Myocyte (in vitro differentiated cells): ENCODE data around the gene HDAC4. TPM values are rescaled to one million over a fixed set of nuclear protein-coding genes. Genes with fewer than 3 reads are reported as not detected.

ENCODE experiments used
- DNase-seq: peaks from one replicate; pipeline ENCODE4 v3.0.0-alpha.2; 2012; ENCODE audit warnings: low read depth
- total RNA-seq: library from RNA; depleted of rRNA; stranded (reverse); fragments of >200 nt; gene quantifications from 2 replicates; pipeline ENCODE4 v1.2.3, GENCODE V29; 2014

HDAC4 gene
- total RNA-seq, 1 donor from 2014 or later = 38.5 TPM

DNA sequence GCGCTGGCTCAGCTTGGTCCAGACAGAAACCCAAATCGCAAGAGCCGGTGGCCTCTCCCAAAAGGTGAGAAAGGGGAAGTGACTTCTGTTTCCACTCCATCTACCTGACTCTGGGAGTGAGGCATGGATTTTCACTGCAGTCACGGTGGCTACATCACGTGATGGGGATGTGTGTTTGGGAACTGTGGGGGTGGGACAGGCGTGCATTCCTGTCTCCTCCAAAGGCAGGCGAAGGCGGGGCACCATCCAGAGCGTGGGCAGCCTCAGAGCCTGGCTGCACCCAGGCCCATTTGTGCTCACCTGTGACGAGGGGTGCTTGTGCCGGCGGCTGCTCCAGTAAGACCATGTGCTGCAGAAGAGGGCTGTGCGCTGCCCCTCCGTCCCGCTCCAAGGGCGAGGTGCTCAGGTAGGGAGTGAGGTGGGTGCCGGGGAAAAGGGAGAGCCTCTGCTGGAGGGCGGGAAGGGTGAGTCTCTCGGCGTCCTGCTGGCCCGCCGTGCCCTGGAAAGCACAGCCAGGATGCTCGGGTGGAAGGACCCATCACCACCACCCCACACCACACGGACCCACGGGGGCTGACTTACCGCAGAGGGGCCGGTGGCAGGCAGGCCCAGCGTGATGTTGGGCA, 266.8 kb downstream of the HDAC4 start:
- DNase-seq = no peak

DNA sequence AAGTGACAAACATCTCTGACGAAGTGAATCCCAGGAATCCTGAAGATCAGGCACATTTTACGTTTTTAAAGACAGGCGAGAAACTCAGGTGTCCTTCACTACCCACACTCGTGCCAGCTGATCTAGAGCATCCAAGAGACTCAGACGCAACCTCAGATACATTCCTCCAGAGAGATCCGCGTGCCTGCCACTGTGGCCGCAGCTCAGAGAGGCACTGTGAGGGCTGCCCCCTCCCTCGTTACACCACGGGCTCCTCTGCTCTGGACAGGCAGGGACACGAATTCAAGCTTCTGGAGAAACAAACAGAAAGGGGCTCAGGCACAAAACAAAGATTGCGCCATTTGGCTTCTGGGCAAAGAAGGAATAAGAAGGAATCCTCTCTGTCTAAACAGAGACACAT, 268.0 kb downstream of the HDAC4 start:
- no peak for DNase-seq

DNA sequence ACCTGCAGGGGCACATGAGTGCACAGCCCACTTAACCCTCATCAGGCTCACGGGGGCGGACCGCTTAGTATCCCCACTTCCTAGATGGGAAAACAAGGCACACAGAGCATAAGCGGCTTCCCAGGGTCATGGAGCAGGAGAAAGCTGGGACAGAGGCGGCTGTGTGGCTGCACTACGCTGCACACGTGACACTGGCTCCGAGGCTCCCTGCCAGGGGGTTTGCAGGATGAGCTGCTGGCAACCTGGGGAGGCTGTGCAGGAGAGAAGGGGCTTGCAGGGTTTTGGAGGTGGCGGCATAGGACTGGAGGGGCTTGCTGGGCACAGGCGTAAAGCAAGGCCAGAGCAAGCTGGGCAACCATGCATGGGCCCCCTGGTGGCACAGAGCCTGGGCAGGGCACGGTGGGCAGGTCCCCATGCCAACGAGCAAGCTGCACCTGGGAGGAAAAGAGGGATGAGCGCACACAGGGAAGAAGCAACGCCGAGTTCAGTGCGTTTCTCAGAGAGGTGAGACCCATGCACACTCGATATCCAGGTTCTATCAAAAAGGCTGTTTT, 268.6 kb downstream of the HDAC4 start:
- no peak for DNase-seq

DNA sequence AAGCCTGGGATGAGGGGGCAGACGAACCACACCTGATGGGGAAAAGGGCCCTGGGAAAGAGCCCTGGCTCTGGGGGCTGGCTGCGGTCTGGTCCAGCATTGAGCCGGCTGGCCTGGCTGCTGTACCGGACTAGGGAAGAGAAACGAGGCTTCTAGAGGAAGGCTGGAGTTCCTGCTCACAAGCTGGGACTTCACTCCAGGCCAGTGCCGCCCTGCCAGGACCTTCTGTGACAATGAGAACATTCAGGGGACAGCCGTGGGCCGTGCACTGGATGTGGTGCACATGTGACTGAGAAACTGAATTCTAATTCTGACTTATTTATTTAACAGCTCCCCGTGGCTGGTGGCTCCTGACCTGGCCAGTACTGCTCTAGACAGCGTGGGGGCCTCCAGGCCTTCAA, 269.3 kb downstream of the HDAC4 start:
- DNase-seq = no peak

DNA sequence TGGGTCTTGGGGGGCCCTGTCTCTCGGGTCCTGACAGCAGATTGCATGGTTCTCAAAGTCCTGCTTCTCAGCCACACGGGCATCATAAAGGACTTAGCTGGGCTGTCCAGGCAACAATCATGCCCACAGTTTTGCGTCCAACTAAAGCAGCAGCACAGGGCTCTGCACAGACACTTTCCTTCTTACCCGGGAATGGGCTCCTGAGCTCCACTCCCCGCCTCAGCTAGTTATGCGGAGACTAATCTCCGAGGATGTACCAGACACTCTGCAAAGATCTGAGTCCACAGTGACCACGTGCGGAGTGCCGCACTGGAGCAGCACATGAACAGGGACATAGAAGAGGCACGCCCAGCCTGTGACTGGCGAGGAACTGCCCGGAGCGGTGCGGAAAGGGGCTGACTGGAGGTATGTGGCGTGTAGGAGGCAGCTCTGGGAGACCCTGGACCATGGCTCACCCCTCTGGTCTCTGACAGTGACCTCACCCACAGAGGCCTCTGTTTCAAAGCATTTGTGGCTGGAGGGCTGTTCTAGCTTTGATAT, 270.0 kb downstream of the HDAC4 start:
- no peak for DNase-seq

DNA sequence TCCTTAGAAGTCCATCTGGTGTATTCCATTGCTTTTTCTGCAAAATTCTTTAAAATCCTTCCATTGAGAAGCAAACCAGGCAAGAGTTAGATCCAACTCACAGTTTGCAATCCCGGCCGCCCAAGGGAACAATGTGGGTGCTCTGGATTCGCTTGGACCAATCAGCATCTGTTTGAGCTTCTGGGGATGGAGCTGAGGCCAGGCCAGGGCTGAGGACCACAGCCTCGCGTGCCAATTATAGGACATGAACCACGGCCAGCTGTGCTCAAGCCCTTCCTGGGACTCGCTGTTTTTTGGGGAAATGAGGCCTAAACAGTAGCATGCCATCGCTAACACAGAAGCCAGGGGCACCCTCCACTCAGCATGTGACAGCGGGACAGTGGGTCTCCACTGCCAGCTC, 270.8 kb downstream of the HDAC4 start:
- no peak for DNase-seq

DNA sequence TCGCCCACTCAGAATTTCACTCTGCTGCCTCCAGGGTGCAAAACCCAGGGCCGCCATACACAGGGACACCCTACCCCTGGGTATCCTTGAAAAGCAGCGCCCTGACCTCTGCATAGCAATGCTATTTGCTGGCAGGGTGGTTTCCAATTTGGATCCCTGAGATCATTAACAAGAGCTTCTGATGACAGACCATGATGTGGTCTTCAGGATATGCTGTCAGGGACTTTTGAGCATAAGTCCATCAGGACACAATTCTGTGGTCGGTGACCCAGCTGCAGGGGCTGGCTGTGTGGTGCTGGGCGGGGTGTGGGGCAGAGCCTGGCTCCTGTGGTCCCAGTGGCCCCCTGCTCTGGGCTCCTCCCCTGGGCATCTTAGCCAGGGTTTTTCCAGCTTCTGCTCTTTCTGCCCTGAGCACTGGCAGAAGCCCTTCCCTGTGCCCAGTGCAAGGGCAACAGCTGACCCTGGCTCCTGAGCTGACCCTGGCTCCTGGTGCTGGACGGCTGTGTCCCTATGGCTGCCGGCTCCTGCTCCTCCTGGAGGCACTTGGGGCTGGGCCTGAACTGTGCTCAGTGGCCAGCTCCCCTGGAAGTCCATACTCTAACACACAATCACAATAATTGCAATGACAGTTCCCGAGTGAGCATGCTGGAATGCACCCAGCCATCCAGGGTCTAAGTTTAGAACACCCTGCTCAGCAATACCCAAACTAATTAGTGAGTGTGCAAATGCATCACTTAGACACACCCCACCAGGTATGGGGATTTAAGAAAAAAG, 271.5 kb downstream of the HDAC4 start:
- DNase-seq = peak; percentile 67

DNA sequence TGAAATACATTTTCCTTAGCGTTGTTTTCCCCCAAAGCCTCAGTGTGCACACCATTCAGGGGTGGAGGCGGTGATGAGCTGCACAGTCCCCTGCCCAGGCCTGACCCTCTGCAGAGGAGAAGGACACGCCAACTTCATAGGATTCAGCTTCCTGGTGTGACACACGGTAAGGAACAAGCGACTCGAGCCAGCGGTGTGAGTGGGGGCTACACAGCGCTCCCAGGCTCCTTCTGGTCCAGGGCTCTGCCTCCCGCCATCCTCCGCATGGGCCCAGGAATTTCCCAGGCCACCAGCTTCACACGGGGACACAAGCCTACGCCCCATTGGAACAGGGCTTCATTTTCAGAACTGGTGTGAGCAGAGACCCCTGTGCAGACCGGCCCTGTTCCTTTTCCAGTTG, 272.1 kb downstream of the HDAC4 start:
- DNase-seq = no peak

DNA sequence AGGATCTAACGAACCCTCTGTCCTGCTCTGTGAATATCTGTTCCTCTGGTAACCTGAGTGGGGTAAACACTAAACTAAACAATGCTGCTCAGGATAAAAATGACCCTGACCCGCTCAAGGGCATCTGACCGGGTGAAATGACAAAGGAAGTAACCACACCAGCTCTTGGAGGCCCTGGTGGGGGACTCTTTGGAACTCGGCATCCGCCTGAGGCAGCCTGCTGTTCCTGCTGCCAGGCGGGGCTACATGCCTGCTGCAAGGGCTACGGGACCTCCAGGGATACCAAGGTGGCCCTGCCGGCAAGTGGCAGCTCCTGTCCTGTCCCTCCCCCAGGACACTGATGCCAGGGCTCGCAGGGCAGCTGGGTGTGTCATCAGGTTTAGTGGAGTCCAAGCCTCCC, 273.3 kb downstream of the HDAC4 start:
- no peak for DNase-seq

DNA sequence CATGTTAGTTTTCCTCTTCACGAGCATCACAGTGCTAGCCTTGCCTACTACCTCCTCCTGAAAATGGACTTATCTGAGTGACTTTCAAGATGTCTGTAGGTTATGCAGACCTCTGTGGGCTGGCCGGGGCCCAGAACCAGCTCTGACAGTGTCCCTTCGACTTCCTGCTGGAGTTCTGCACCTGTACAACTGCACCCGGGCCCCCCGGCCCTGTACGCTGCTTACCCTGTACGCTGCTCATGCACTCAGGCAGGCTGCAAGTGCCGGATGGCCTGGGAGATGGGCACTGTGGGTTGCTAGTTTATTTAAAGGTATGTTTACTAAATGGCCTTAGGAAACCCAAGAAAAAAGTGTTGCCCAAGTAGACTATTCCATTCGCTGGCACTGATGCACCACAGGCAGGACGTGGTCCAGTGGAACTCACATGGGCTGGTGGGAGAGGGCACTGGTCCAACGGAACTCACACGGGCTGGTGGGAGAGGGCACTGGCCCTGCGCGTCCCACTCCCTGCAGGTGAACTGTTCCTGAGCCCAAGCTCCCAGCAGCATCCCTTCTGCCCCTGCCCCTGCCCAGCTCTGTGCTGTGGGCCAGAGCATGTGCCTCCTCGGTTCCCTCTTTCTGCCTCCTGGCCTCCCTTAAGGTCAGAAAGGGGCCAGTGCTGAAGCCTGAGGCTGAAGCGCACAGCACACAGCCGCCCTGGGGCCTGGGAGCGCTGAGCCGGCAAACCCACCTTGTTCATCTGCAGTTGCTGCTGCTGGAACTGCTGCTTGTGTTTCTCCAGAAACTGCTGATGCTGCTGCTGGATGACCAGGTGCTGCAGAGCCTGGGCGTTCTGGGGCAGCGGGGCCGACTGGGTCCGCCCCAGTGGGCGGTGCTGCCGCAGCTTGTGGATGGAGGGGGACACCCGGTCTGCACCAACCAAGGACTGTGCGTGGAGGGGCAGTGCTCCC, 274.8 kb downstream of the HDAC4 start:
- DNase-seq = no peak

DNA sequence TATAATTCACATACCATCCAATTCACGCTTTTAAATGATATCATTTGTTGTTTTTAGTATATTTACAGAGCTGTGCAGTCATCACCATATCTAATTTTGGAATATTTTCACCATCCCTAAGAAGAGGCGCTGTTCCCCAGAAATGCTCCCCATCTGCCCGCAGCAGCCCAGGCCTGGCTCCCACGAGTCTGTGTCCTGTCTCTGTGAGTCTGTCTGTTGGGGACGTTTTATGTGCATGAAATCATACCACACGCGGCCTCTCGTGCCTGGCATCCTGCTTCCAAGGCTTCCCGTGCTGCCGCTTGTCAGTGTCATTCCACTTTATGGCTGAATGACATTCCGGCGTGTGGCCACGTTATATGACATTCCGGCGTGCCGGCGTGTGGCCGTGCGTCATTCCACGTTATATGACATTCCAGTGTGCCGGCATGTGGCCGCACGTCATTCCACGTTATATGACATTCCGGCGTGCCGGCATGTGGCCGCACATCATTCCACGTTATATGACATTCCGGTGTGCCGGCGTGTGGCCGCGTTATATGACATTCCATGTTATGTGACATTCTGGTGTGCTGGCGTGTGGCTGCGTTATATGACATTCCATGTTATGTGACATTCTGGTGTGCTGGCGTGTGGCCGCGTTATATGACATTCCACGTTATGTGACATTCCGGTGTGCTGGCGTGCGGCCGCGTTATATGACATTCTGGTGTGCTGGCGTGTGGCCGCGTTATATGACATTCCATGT, 276.5 kb downstream of the HDAC4 start:
- no peak for DNase-seq

DNA sequence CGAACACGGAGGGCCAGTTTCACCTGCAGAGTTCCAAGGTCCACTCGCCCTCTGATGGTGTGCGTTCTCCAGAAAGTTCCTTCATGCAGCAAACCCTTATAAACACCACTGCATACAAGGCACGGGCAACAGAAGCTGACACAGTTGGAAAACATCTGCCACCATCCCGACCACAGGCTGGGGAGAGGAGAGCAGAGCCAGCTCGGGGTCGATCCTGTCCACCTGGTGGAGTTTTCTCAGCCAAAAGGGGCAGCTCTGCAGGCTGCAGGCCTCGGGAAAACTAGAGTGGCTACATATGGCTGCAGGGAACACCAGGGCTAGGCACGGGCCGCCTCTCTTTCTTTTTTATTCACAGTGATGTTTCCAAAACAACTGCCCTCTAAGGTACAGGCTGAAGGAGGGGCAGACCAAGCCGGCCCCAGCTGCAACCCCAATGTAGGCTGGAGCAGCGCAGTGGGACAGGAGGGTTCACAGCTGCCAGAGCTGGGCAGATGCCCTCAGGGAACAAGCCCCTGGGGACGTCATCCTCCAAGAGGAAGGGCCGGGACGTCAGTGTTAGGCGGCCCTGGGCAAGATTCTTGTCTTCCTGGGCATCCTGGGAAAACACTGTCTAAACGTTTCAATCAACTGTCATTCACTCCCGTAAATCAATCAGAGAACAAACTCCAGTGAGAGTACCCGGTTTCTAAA, 278.3 kb downstream of the HDAC4 start:
- no peak for DNase-seq

DNA sequence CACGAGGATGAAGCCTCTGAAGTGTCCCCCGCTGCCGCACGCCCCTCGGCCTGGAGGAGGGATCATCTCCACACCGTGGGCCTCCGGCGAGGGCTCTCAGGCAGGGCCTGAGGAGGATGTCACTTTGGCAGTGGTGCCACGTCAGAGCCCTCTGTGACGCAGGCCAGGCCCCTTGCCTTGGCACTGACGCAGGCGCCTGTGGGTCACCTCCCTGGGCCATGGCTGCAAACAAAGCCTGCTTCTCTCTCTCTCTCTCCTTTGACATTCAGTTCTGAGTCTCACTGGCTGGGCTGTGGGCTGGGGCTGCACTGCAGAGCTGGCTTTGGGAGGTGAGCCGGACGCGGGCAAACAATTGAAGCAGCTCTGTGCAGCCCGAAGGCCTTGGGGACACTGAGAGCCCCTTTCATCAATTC, 279.2 kb downstream of the HDAC4 start:
- DNase-seq = no peak

DNA sequence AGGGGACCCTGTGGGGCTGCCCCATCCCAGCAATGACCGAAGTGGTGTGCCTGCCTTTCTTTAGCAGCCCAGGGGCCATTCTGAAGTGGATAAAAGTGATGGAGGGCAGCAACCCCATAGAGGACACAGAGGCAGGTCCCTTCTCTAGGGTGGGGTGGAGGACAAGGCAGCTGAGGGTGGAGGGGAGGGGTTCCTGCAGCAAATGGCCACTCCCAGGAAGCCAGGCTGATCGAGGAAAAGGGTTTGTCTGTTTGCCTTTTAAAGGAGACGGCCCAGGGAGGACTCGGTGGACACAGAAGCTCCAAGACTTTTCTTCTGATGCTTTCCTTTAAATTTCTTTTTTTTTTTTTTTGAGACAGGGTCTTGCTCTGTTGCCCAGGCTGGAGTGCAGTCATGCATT, 280.2 kb downstream of the HDAC4 start:
- no peak for DNase-seq

DNA sequence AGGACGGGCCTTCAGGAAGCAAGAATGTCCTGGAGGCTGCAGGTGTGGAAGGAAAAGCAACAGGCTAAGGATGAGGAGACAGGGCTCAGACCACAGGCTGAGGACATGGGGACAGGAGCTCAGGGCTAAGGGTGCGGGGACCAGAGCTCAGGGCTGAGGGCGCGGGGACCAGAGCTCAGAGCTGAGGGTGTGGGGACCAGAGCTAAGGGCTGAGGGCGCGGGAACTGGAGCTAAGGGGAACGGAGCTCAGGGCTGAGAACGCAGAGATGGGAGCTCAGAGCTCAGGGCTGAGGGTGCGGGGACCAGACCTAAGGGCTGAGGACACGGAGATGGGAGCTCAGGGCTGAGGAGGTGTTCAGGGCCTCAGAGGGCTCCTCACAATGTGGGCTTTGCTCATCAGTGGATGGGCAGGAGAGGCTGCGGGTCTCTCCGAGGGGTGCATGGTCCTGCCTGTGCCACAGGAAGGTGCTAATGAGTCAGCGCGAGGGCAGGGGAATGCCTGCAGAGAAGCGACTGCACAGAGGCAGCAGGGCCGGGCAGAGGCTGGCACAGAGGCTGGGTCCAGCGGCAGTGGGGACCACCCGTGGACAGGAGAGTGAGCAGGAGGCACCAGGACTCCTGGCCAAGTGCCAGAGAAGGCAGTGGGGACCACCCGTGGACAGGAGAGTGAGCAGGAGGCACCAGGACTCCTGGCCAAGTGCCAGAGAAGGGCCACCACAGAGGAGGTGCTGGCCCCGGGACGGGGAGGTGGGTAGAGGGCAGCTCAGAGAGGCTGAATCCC, 281.3 kb downstream of the HDAC4 start:
- DNase-seq = no peak

DNA sequence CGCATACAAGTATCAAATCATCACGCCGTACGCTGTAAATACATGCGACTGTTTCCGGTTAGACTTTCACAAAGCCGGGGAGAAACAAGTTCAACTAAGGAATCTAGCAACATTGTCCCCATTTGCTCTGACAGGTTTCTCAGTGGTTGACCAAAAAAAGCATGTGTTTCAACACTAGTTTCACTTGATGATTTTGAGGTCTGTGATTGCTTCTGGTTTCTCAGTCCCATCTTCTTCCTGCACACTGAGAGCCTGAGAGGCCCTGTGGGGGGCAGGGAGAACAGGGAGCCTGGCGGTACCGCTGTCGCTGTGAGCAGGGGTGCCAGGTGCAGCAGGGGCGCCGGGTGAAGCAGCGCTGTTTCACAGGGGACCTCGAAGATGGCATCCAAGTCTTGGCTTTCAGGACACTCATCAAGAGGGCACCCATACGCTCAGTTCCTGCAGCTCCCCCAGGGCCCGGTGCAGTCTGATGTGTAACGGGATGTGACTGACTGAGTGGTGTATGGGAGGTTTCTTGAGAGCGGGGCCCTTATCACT, 282.1 kb downstream of the HDAC4 start:
- DNase-seq = no peak

DNA sequence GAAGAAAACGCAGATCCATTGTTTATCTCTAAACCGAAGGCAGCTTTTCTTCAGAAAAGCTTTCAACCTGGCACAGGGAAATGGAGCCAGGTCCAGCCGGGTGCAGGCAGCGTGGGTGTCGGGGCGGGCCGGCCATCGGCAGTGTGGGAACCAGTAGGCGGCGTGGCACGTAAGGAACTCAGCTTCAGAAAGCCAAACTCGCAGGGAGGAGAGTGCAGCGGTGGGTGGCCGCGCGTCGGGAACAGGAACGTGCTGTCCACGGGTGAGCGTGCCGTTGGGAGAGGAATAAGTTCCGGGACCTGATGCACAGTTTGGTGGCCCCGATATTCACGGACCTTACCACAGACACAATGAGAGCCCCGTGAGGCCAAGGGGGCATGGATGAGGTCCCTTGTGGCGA, 282.6 kb downstream of the HDAC4 start:
- DNase-seq = no peak

DNA sequence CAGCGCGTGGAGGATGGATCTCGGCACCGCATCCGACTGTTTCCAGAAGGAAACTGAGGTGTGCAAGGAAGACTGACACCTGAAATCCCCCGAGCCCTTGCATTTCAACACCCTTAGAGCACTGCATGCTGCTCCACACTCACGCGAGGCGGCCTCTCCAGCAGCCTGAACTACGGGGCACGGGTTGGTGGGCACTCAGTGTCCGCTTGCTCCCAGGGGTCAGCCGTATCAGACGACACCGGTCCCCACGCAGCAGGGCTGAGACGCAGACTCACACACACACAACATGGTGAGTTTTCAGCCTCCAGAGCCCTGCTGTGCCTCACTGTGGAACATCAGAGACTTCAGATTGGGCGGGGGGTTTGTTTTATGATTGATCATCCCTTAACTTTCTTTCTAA, 283.0 kb downstream of the HDAC4 start:
- no peak for DNase-seq
